OCI-M2 (cell line): ENCODE results near the gene PDE4D.

Experiments
- DNase-seq: peaks from one replicate; lab custom pipeline; 2025; ENCODE audit not compliant: unreplicated experiment; lab: John Stamatoyannopoulos, UW

The PDE4D gene

DNA sequence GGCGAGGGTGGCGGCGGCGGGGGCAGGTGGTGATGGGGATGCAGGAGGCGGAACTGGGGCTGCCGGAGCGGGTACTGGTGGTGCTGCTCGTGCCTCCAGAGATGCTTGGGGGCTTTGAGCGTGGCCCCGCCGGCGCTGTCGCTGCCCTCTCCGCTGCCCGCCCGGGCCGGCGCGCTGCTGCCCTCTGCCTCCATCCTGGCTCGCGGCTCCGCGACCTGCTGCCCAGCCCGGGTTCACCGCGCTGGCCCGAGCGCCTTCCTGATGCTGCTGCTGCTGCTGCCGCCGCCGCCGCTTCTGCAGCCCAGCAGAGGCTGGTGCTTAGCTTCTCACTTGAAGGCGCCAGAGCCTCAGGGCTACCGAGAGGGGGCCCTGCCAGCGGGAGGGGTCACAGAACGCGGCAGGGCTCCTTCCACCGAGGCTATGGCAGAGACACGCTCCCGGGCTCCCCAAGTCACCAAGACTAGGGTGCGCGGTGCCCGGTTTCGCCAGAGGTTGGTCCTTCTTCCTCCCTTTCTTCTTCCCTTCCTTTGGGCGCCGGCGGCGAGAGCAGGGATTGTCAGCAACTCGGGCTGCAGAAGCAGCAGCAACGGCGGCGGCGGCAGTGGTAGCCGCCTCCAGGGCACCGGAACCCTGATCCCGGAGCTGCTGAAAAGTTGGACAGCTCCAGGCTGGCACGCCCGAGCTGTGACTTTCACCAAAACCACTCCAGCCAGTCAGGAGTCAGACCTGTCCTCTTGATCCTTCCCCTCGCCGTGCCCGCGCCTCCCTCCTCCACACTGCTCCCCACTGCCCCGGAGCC, at the start of gene PDE4D:
Gene PDE4D (minus strand): TSS at position 298 of the 799 bp plus-strand sequence.
- no peak for DNase-seq

GRCh38 chr5:59937633-59938032, 44.1 kb upstream of the PDE4D start:
- no peak for DNase-seq

GRCh38 chr5:59923465-59923864, 29.9 kb upstream of the PDE4D start:
- DNase-seq, result no peak

DNA sequence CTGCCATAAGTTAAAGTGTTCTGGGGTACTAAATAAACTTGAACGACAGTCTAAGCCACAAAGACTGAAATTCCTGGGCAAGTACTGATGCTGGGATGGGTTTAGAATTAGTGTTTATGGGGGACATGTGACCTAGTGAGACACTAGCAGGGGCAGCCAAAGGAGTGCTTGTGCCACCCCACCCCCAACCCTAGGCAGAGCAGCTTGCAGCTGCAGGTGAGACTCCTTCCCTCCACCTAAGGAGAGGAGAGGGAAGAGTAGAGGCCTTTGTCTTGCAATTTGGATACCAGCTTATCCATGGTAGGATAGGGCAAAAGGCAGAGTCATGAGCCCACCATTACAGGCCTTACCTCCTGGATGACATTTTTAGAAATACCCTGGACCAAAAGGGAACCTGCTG, 28.7 kb upstream of the PDE4D start:
- DNase-seq, result no peak

DNA sequence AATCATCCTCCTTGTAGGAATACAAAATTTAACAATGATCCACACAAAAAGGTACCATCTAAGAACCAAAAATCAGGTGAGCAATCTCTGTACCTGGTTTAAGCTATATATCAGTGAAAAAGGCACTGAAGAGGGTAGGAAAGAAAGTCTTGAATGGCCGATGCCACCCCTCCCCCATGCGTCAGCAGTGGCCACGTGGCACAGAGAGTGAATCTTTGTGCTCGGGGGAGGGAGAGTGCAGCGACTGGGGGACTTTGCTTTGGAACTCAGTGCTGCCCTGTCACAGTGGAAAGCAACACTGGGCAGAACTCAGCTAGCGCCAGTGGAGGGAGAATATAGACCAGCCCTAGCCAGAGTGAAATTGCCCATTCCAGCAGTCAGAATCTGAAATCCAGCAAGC, 28.3 kb upstream of the PDE4D start:
- no peak for DNase-seq

DNA sequence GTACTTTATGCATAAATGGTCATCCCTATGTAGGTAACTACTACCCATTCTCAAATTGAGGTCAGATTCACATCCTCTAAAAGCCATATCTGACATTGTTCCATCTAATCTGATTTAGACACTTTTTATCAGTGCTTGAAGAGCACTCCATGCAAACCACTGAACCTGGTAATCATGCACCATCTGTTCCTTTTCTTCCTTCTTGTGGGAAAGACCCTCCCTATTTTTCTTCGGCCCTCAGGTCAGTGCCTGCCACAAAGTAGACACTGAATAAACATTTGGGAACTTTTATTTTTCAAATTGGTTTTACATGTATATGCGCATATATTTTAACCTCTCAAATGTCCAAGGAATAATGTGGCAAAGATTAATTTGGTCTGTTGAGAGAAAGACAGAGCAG, 26.0 kb upstream of the PDE4D start:
- DNase-seq, result no peak

GRCh38 chr5:59917121-59917520, 23.6 kb upstream of the PDE4D start:
- no peak for DNase-seq

GRCh38 chr5:59905188-59905587, 11.7 kb upstream of the PDE4D start:
- DNase-seq, result no peak

GRCh38 chr5:59897075-59897474, 3.5 kb upstream of the PDE4D start:
- no peak for DNase-seq

DNA sequence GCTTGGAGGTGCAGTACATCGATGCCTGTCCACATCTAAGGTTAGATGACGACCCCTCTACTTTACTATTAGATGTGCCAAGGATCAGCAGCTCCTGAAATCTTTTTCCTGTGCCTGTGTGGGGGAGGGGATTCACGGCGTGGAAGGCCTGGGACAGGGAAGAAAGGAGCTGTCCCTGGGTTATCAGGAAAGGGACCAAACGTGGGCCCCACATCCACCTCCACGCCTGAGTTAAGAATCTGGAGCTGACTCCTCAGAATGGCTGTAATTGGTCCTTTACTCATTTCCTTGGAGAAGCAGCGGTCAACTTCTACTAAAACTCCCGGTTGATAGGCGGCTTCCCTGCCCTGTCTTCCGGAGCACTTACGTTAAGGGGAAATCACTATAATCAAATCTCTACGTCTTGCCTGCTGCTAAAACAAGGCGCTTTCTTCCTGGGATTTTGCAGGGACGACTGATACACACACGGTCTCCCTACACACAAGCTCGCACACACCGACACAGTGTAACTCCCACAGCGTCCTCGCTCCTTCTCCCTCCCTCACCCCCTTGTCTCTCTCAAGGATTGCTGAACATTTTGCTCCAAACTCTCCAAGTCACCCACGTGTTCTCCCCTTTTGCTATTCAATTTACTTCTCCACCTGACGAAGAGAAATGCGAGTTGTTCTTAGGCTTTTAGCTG, 1.4 kb downstream of the PDE4D start:
- DNase-seq, result no peak

GRCh38 chr5:59887274-59887673, 6.3 kb downstream of the PDE4D start:
- no peak for DNase-seq

DNA sequence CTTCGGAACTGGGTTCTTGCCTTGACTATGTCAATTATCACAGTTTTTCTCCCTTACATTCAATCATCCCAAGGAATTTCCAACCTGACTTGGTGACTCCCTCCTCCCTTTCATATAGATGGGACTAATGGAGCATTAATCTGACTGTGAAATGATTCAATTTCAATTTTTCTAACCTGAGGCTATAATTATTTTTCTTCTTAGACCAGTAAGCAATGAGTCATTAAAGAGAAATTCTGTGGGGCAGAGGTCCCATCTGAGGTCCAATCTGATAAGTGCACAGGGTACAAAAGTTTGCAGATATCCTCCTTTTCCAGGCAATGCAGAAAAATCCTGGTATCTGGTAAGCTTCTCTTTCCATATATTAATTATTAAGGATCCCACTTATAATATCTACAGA, 18.9 kb downstream of the PDE4D start:
- DNase-seq, result no peak

- no peak for DNase-seq
Measured at GRCh38 chr5:59873113-59873512, 20.4 kb downstream of the PDE4D start.

GRCh38 chr5:59866661-59867060, 26.9 kb downstream of the PDE4D start:
- no peak for DNase-seq

GRCh38 chr5:59864718-59865117, 28.8 kb downstream of the PDE4D start:
- DNase-seq, result no peak

DNA sequence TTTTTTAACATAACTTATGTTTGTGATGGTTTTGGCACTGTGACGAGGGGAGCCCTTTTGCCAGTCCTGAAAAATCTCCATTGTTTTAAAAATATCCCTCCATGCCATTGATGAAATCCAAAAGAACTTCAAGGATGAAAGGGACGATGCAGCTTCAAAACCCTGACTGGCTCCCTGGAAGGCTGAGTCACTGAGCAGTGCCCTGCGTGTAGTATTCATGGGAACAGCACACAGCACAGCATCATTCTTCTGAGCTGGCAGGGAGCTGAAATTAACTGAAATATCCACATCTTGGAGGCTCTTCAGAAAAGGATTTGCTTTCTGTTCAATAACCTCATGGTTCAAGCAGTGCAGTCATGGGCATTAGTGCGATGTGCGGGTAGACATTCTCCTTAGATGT, 29.7 kb downstream of the PDE4D start:
- DNase-seq, result no peak

DNA sequence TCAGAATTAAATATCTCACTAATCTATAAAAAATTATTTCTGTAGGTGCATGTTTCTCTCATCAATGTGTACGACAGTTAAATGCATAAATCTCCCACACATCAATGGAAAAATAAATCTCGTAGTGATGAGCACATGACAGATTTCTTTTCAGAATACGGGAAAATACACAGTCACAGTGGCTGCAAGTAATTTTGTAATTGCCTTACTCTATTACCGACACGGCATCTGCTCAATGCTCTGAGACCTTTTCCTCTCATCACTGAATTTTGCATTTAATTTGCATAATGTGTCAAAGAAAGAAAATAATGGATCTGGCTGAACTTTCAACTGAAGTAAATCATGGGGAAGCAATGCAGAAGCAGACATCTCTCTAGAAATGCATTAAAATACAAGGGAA, 37.2 kb downstream of the PDE4D start:
- DNase-seq, result no peak

DNA sequence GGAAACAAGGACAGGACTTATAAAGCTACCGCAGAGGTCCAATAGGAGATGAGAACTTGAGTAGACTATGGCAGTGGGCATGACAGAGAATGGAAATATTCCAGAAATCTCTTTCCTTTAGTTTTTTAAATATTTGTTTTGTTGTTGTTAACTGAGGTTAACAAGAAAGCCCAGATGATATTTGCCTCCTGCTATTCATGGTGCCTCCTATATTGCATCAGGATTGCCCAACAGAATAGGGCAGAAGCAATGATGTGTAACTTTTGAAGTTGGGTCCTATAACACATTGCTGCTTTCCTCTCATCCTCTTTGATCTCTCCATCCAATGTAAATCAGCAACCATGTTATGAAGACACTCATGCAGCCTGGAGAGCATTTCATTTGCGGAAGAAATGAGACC, 42.8 kb downstream of the PDE4D start:
- DNase-seq, result no peak

DNA sequence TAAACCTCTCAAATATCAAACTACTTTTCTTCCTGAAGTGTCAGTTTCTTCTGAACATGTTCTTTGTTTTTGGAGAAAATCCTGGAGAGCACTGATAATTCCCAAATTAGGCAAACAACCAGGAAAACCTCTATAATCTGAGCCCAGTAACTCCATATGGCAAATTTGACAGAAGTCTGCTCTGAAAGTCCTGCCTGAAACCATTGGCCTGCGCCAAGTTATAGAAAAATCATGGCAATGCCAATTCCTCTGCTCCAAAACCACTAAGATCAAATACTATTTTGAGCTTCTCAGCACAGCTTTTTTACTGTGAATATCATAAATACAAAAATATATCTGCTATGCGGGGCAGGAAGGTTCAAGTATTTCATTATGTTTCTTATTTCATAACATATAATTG, 45.9 kb downstream of the PDE4D start:
- no peak for DNase-seq

DNA sequence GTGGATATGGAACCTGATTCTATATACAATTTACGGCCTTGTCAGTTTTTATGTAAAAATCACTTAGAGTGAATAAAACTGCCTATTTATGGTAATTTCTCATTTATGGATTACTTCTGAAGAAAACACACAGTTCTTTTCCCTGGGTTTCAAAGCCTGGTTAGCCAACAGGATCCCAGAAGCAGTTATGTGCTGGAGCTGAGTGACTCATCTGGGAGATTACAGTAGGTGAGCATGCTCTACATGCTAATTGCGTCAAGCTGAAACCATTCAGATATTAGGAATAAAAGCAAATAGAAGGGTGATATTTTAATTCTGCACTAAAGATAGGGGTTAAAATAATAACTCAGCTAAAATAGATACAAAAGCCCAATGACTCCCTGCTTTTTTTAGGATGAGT, 47.8 kb downstream of the PDE4D start:
- no peak for DNase-seq

DNA sequence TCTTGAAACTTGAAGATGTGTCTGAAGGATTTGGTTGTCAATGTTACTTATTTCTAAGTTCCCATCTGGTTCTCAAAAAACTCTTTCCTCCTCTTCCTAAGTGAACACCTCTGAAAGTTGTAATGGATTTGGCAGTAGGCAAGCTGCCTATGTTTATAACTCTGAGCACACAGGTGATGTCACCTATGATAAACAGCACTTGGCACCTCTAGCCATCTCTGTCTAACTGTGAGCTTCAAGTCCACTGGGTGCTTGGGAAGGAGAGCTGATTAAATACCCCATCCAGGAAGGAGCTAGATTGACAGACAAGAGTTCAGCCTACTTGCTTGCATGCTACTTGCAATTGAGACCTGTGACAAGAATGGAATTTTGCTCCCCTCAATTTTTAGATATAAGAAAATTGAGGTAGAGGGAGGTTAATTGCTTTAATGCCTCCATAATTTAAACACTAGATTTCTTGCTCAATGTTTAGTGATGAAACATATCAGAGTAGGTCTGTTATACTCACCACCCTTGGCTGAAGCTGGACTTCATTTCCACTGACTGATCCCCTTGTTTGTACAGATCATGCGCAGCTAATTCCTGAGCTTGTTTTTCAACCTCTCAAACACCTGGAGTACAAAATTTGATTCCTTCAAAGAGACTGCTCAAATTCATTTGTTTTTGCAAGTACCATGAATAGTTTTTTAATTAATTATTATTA, 49.9 kb downstream of the PDE4D start:
- no peak for DNase-seq

- no peak for DNase-seq
Measured at GRCh38 chr5:59842999-59843398, 50.5 kb downstream of the PDE4D start.
